Heart left ventricle (tissue), 16 donors: ENCODE measurements around the gene THSD4. TPM values are rescaled to one million over a fixed set of nuclear protein-coding genes. Genes with fewer than 3 reads are reported as not detected.

Experiments
- ATAC-seq, 4 donors: fragments of 200-7000 bp; cut with Tn5 transposase; one replicate each; pipeline ENCODE4 v1.9.1; 2020 to 2022; ENCODE audit warnings: moderate library complexity in 4 of 4, mild to moderate bottlenecking in 3 of 4, moderate number of reproducible peaks in 1 of 4
- DNase-seq, 5 donors: peaks; one replicate each; pipeline ENCODE4 v3.0.0-alpha.2; 2020
- H3K27ac ChIP-seq, 12 donors: fragments of 200-600 bp; sonication (generic) in 4 of 12; one replicate each; pipeline versions ENCODE4 v1.5.0 to v1.8.0; 2016 to 2022; ENCODE audit warnings: mild to moderate bottlenecking in 2 of 12
- H3K27me3 ChIP-seq, 9 donors: fragments of 200-600 bp; sonication (generic) in 2 of 9; one replicate each; pipeline versions ENCODE4 v1.5.1 to v1.8.0; 2016 to 2022; ENCODE audit warnings: mild to moderate bottlenecking in 3 of 9
- H3K36me3 ChIP-seq, 9 donors: fragments of 200-600 bp; sonication (generic) in 2 of 9; one replicate each; pipeline versions ENCODE4 v1.5.0 to v1.8.0; 2018 to 2022; ENCODE audit warnings: mild to moderate bottlenecking in 2 of 9
- H3K4me1 ChIP-seq, 12 donors: fragments of 200-600 bp; sonication (generic) in 4 of 12; one replicate each; pipeline versions ENCODE4 v1.5.0 to v1.8.0; 2016 to 2022; ENCODE audit warnings: mild to moderate bottlenecking in 3 of 12
- H3K4me3 ChIP-seq, 12 donors: fragments of 200-600 bp; sonication (generic) in 4 of 12; one replicate each; pipeline versions ENCODE4 v1.5.0 to v1.8.0; 2017 to 2022; ENCODE audit warnings: mild to moderate bottlenecking in 9 of 12, moderate library complexity in 4 of 12
- H3K9me3 ChIP-seq, 12 donors: fragments of 200-600 bp; sonication (generic) in 4 of 12; one replicate each; pipeline versions ENCODE4 v1.5.0 to v1.8.0; 2016 to 2022; ENCODE audit warnings: mild to moderate bottlenecking in 1 of 12
- POLR2A ChIP-seq, 2 donors: fragments of 450-650 bp; IDR thresholded peaks; one replicate each; pipeline ENCODE4 v1.6.1; 2017; ENCODE audit warnings: antibody characterized with exemption in 2 of 2, mild to moderate bottlenecking in 2 of 2, moderate library complexity in 2 of 2
- WGBS, 4 donors: extraction: QIAGEN DNeasy Blood & Tissue Kit in 2 of 4; methylation state at CpG; one replicate each; pipeline versions ENCODE4 v1.1.5 to v1.1.7; 2013 to 2018; 5-methylcytosine and 5-hydroxymethylcytosine counted together
- intact Hi-C, 10 donors: fragments of 100-400 bp; cut with DNase I; formaldehyde crosslinking; loops; one replicate each; pipeline versions ENCODE4 v1.11.1 to v1.14.2; 2022
- polyA plus RNA-seq, 2 donors: library from polyadenylated mRNA; stranded (reverse); fragments of 200-250 nt; gene quantifications; one replicate each; pipeline ENCODE4 v1.2.3, GENCODE V29; 2013
- total RNA-seq, 9 donors: library from RNA; depleted of rRNA in 2 of 9; stranded (reverse); fragments of >200 nt in 2 of 9; fragmentation: NEBNext Ultra II Directional in 3 of 9; extraction: Animal tissue kit (Norgen Biotek cat#: 25700) in 3 of 9; gene quantifications; one replicate each; pipeline versions ENCODE4 v1.1.0 to v1.2.4, GENCODE V29; 2016 to 2023
- TF ChIP-seq, protein P1 (sequence below), 12 donors: fragments of 200-600 bp; sonication (generic) in 4 of 12; IDR thresholded peaks; one replicate each; pipeline versions ENCODE4 v1.5.0 to v1.8.0; 2018 to 2022; ENCODE audit warnings: antibody characterized with exemption in 12 of 12, mild to moderate bottlenecking in 5 of 12
- donor health status: ischemic (EF 13 %, LVEDD 7.1; RV severe dilation, severe dysfunction).
- donor health status: healthy with polysubstance abuse.
- donor health status: DM: no; HTN: yes; CAD: no.
- donor health status: DM: no; HTN: no; CAD: no.
- donor health status: ischemic (EF 25% LVEDD 6.9; RV normal size, moderate dysfunction).
- donor health status: ischemic (EF 25% LVEDD 5.7; RV mildly dilated, moderate dysfunction).
- donor health status: healthy.
- donor health status: DM: yes; HTN: yes; CAD: no.
- donor health status: ischemic (EF 35%, LVEDD 5.7; RV mildly dilated, moderate dysfunction).
- donor health status: nonischemic (EF 11% LVEDD 7.7; RV severe dilation, severe dysfunction).
- donor health status: DM: yes; HTN: yes; CAD: no.
- donor health status: PGD.
- donor health status: ischemic (EF 29% LVEDD 5.4; RV normal size, mild dysfunction).
- donor health status: nonischemic (EF 23%, LVEDD 6.1; RV moderate dilation, normal function).

The THSD4 gene
- total and polyA plus RNA-seq, 11 donors = 32.6 to 206 (median 93.2) TPM

- peaks cover 0 to 9% (median 0%) of the 10 kb centered on the region in 9 donors for H3K36me3 ChIP-seq
- no peak for ATAC-seq
- 88 to 89% (median 89%) methylated on average over 3 of the region's 3 CpGs for WGBS, 4 donors
- intact Hi-C loops = loop anchor here in 3 of 10 donors (5.0 to 10.0 kb wide), 4 partner anchors 50 to 218 kb away; partner anchors contain the start of gene THSD4 (in 1 of the 3)
- no peaks in the 10 kb centered on the region for H3K9me3 ChIP-seq
- H3K4me1 ChIP-seq = peaks cover 0 to 51% (median 11%) of the 10 kb centered on the region in 12 donors
- no peaks in the 10 kb centered on the region for H3K27me3 ChIP-seq
- peak overlapping the region in 6 of 12 donors; percentile 1 to 94 (median 54) for H3K27ac ChIP-seq
- TF ChIP-seq, protein P1, sequence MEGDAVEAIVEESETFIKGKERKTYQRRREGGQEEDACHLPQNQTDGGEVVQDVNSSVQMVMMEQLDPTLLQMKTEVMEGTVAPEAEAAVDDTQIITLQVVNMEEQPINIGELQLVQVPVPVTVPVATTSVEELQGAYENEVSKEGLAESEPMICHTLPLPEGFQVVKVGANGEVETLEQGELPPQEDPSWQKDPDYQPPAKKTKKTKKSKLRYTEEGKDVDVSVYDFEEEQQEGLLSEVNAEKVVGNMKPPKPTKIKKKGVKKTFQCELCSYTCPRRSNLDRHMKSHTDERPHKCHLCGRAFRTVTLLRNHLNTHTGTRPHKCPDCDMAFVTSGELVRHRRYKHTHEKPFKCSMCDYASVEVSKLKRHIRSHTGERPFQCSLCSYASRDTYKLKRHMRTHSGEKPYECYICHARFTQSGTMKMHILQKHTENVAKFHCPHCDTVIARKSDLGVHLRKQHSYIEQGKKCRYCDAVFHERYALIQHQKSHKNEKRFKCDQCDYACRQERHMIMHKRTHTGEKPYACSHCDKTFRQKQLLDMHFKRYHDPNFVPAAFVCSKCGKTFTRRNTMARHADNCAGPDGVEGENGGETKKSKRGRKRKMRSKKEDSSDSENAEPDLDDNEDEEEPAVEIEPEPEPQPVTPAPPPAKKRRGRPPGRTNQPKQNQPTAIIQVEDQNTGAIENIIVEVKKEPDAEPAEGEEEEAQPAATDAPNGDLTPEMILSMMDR (IDR thresholded peaks at IDR 0.05) = no peak
- TF ChIP-seq POLR2A (IDR thresholded peaks at IDR 0.05) = no peak
- H3K4me3 ChIP-seq = no peak overlapping the region
- no peak for DNase-seq
Observed at GRCh38 chr15:71334873-71335272, 219.6 kb downstream of the THSD4 start.

GRCh38 chr15:71335591-71335990 lies 220.3 kb downstream of the THSD4 start:
- H3K4me3 ChIP-seq = no peak overlapping the region
- H3K27me3 ChIP-seq = no peaks in the 10 kb centered on the region
- DNase-seq = no peak
- TF ChIP-seq POLR2A (IDR thresholded peaks at IDR 0.05) = no peak
- TF ChIP-seq, protein P1 (IDR thresholded peaks at IDR 0.05) = no peak
- no peaks in the 10 kb centered on the region for H3K9me3 ChIP-seq
- peaks cover 0 to 48% (median 9%) of the 10 kb centered on the region in 12 donors for H3K4me1 ChIP-seq
- WGBS, 4 donors = 75 to 86% (median 81%) methylated on average over 3 of the region's 3 CpGs
- ATAC-seq = no peak
- intact Hi-C loops = loop anchor here in 3 of 10 donors (5.0 to 10.0 kb wide), 4 partner anchors 49 to 218 kb away; partner anchors contain the start of gene THSD4 (in 1 of the 3)
- H3K27ac ChIP-seq = peak overlapping the region in 6 of 12 donors; percentile 27 to 94 (median 86)
- H3K36me3 ChIP-seq = peaks cover 0 to 9% (median 0%) of the 10 kb centered on the region in 9 donors

DNA sequence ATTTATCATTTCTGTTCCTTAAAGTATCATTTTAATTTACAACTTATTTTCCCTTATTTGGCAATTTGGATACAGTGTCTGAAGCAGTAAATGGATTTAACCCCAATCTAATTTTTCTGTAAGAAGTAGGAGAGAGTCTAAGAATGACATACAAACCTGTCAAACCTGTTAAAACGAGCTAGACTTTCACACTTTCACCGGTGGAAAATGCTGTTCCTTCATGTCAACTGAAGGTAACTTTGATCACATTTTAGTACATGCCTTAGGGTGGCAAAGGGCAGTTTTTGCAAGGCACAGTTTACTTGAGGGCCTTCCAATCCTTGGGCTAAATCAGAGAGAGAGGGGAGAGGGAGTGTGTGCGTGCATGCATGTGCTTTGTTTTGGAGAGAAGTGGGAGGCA lies 221.4 kb downstream of the THSD4 start:
- Histone ChIP-seq H3K36me3 (peaks cover 0 to 9% (median 0%) of the 10 kb centered on the region in 9 donors), H3K27me3 (no peaks in the 10 kb centered on the region), H3K9me3 (no peaks in the 10 kb centered on the region), H3K27ac (peak overlapping the region in 8 of 12 donors; percentile 81 to 94 (median 90)), H3K4me3 (no peak overlapping the region), H3K4me1 (peaks cover 0 to 38% (median 6%) of the 10 kb centered on the region in 12 donors)
- no peak for ATAC-seq
- WGBS, 4 donors = 88 to 91% (median 90%) methylated on average over 3 of the region's 3 CpGs
- no peak for DNase-seq
- TF ChIP-seq POLR2A (IDR thresholded peaks at IDR 0.05) = no peak
- TF ChIP-seq, protein P1 (IDR thresholded peaks at IDR 0.05) = no peak
- intact Hi-C loops = loop anchor here in 3 of 10 donors (5.0 to 10.0 kb wide), 4 partner anchors 48 to 219 kb away; partner anchors contain the start of gene THSD4 (in 1 of the 3)

GRCh38 chr15:71337197-71337845 lies 222.1 kb downstream of the THSD4 start:
- H3K27me3 ChIP-seq = no peaks in the 10 kb centered on the region
- no peak overlapping the region for H3K4me3 ChIP-seq
- 79 to 85% (median 81%) methylated on average over 5 of the region's 5 CpGs for WGBS, 4 donors
- H3K27ac ChIP-seq = peak overlapping the region in 11 of 12 donors; percentile 51 to 94 (median 86)
- TF ChIP-seq POLR2A (IDR thresholded peaks at IDR 0.05) = no peak
- TF ChIP-seq, protein P1 (IDR thresholded peaks at IDR 0.05) = no peak
- peak in 1 of 4 donors; percentile 18 for ATAC-seq
- no peak for DNase-seq
- H3K4me1 ChIP-seq = peaks cover 0 to 33% (median 6%) of the 10 kb centered on the region in 12 donors
- H3K9me3 ChIP-seq = no peaks in the 10 kb centered on the region
- H3K36me3 ChIP-seq = peaks cover 0 to 9% (median 0%) of the 10 kb centered on the region in 9 donors
- intact Hi-C loops = loop anchor here in 3 of 10 donors (5.0 to 10.0 kb wide), 4 partner anchors 47 to 220 kb away; partner anchors contain the start of gene THSD4 (in 1 of the 3)
